ENCODE measurements around the gene PHACTR1.

The PHACTR1 gene

DNA sequence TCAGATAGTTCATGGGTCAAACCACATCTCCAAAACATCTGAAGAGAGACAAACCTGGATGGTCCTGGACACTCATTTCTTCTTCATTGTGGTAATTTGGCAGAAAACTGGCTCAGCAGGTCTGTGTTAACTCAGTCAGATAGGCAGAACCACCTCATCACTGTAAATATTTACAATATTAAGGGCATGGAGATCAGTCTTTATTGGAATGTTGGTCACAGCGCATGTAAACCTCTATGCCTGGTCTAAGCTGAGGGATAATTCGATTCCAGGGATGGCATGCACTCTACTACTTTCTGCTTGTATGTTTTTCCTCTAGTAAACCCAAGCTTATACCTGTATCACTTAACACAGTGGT is 615.8 kb downstream of the PHACTR1 start:
- H3K4me3 ChIP-seq (ENCODE audit: low read depth, low read length): no peak overlapping the region

DNA sequence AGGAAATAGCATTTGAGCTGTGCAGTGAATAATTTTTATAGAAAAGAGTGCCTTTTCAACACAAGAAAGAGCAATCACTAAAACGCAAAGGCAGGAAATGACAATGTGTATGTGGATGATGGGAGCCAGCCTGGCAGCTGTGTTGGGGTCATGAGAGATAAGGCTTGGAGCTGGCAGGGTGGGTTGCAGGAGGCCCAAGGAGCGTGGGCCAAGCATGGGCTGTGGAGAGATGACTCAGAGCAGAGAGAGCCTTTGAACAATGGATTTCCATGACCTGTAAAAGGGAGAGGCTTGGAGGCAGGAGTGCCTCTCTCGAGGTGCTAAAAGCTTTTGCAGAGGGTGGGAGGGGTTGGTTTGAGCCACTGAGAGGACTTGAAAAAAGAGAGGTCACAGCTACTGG is 618.4 kb downstream of the PHACTR1 start:
- Histone ChIP-seq H3K27ac (ENCODE audit: low read depth, low read length) (no peak overlapping the region), H3K4me1 (ENCODE audit: control insufficient read depth, insufficient read depth, low read length, unreplicated experiment) (peaks cover 7% of the 10 kb centered on the region), H3K4me3 (ENCODE audit: low read depth, low read length) (no peak overlapping the region), H3K36me3 (ENCODE audit: insufficient read depth, low read length) (no peaks in the 10 kb centered on the region), H3K79me2 (ENCODE audit: control insufficient read depth, insufficient read depth, low read length, unreplicated experiment) (no peaks in the 10 kb centered on the region), H3K27me3 (ENCODE audit: insufficient read depth, low read length) (no peaks in the 10 kb centered on the region), H2AFZ (ENCODE audit: low read length, unreplicated experiment) (no peak overlapping the region)

More for the DNA sequence above, 615.8 kb downstream of the PHACTR1 start:
- H3K4me1 ChIP-seq (ENCODE audit: control insufficient read depth, insufficient read depth, low read length, unreplicated experiment): peaks cover 11% of the 10 kb centered on the region
- H2AFZ ChIP-seq (ENCODE audit: low read length, unreplicated experiment): no peak overlapping the region
- no peaks in the 10 kb centered on the region for H3K27me3 ChIP-seq (ENCODE audit: insufficient read depth, low read length)
- peaks cover 4% of the 10 kb centered on the region for H3K79me2 ChIP-seq (ENCODE audit: control insufficient read depth, insufficient read depth, low read length, unreplicated experiment)
- H3K27ac ChIP-seq (ENCODE audit: low read depth, low read length): no peak overlapping the region
- no peaks in the 10 kb centered on the region for H3K36me3 ChIP-seq (ENCODE audit: insufficient read depth, low read length)

DNA sequence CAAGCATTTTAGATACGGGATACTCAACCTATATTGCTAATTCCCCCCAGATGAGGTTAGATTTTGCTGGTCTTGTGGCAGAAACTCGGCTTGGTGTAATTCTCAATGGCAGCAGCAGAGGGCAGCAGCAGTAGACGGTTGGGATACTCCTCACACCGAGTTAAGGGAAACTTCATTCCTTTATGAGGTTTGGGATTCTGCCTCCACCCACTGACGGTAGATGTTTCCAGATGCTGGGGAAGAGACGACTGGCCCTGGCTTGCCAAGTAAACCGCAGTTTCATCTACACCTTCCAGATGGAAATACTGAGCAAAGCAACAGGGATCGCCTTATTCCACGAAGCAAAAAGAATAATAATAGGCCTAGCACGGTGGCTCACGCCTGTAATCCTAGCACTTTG is 620.0 kb downstream of the PHACTR1 start:
- Histone ChIP-seq H3K4me1 (ENCODE audit: control insufficient read depth, insufficient read depth, low read length, unreplicated experiment) (peaks cover 7% of the 10 kb centered on the region), H2AFZ (ENCODE audit: low read length, unreplicated experiment) (no peak overlapping the region), H3K4me3 (ENCODE audit: low read depth, low read length) (no peak overlapping the region), H3K79me2 (ENCODE audit: control insufficient read depth, insufficient read depth, low read length, unreplicated experiment) (no peaks in the 10 kb centered on the region), H3K36me3 (ENCODE audit: insufficient read depth, low read length) (no peaks in the 10 kb centered on the region), H3K27ac (ENCODE audit: low read depth, low read length) (no peak overlapping the region), H3K27me3 (ENCODE audit: insufficient read depth, low read length) (no peaks in the 10 kb centered on the region)

DNA sequence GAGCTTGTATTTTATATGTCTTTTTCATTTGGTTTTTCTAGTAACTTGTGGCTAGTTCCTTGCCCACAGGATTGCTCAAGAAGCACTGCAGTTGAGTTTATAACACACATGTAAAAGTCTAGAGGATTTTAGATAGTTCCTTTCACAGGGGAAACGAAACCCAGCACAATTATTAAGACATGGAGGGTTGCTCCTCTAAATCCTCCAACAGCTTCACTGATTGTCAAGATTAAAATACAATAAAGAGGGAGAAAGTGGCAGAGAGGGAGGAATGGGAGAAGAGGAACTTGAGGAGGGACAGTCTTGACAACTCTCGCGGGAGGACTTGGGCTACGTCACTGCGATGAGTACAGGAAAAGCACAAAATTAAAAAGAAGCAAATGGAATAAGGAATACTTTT is 621.5 kb downstream of the PHACTR1 start:
- peaks cover 7% of the 10 kb centered on the region; the same call in 1 of the 2 replicates for H3K27me3 ChIP-seq (ENCODE audit: insufficient read depth, low read length)
- no peak overlapping the region for H2AFZ ChIP-seq (ENCODE audit: low read length, unreplicated experiment)
- no peak overlapping the region for H3K4me3 ChIP-seq (ENCODE audit: low read depth, low read length)
- no peaks in the 10 kb centered on the region for H3K79me2 ChIP-seq (ENCODE audit: control insufficient read depth, insufficient read depth, low read length, unreplicated experiment)
- H3K4me1 ChIP-seq (ENCODE audit: control insufficient read depth, insufficient read depth, low read length, unreplicated experiment): peaks cover 7% of the 10 kb centered on the region
- H3K27ac ChIP-seq (ENCODE audit: low read depth, low read length): no peak overlapping the region
- no peaks in the 10 kb centered on the region for H3K36me3 ChIP-seq (ENCODE audit: insufficient read depth, low read length)

Measured in ACC112 (cell line).